GM08714 (cell line): Measurements from ENCODE around the gene HTT-AS.

ENCODE experiments used
- H3K4me3 ChIP-seq: fragments of 200-500 bp; sonication (Bioruptor generic); 2 replicates; pipeline ENCODE4 v1.5.1; 2014; ENCODE audit warnings: mild to moderate bottlenecking, low read length, inconsistent platforms
- ZNF274 ChIP-seq: IDR thresholded peaks from 2 replicates; pipeline ENCODE4 v1.6.1; 2012; ENCODE audit warnings: mild to moderate bottlenecking, low read depth, low read length

HTT-AS gene

DNA sequence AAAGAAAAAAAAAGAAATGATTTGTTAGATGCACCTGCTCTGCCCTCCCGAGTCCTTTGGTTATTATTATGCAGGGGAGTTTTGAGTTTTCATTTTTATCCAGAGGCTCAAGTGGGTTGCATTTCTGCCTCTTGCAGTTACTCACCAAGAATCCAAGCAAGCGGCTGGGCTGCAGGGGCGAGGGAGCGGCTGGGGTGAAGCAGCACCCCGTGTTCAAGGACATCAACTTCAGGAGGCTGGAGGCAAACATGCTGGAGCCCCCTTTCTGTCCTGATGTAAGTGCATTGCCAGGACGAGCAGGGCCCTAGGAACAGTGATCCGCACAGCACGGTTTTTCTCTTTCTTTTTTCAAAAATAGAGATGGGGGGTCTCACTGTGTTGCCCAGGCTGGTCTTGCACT, 39.1 kb downstream of the HTT-AS start:
- no peak for TF ChIP-seq ZNF274
- no peak overlapping the region for H3K4me3 ChIP-seq

DNA sequence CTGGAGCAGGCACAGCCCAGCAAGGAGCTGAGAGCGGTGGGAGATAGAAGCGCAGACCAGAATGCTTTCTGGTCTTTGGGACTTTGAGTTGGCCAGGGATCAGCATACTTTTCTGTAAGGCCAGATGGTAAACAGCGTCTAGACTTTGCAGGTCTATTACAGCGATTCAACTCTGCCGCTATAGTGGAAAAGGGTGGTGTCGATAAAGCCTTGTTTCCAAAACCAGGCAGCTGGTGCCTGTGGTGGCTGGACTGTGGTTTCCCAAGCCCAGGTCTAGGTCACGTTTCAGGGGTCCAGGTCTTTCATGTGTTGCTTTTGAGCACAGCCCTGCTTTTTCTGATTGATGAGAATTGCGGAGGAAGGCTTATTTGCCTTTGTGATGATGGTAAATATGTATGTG, 40.1 kb downstream of the HTT-AS start:
- TF ChIP-seq ZNF274: no peak

DNA sequence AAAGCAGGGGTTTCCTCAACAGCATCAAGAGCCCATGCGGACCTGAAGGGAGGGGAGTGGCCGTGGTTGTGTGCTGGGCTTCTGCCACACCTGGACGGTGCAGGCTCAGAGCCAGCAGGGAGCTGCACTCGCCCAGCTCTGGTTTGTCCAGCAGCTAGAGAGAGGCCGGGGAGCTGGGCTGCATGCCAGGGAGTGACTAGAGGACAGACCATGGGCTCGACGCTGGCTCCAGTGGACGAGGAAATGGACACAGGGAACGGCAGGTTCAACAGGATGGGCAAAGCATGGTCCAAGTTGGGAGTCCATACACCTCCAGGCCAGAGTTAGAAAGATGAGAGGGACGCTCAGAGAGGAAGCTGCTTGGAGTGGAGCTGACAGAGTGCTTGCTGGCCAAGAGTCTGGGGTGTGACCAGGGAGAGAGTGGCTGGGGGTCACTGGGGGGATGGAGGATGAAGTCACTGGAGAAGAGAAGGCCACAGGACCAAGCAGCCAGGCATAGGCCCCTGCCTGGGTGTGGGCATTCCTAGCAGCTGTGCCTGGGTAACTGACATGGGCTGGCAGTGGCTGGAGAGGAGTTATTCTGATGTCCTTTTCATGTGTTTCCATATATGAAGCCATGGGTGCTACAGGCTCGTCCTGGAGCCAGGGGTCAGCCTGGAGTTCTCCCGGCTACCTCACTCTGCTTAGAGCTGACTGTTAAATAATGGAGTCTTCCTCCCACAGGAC, 42.8 kb downstream of the HTT-AS start:
- no peak for TF ChIP-seq ZNF274
- no peak overlapping the region for H3K4me3 ChIP-seq

More for the DNA sequence above, 40.1 kb downstream of the HTT-AS start:
- H3K4me3 ChIP-seq: no peak overlapping the region

DNA sequence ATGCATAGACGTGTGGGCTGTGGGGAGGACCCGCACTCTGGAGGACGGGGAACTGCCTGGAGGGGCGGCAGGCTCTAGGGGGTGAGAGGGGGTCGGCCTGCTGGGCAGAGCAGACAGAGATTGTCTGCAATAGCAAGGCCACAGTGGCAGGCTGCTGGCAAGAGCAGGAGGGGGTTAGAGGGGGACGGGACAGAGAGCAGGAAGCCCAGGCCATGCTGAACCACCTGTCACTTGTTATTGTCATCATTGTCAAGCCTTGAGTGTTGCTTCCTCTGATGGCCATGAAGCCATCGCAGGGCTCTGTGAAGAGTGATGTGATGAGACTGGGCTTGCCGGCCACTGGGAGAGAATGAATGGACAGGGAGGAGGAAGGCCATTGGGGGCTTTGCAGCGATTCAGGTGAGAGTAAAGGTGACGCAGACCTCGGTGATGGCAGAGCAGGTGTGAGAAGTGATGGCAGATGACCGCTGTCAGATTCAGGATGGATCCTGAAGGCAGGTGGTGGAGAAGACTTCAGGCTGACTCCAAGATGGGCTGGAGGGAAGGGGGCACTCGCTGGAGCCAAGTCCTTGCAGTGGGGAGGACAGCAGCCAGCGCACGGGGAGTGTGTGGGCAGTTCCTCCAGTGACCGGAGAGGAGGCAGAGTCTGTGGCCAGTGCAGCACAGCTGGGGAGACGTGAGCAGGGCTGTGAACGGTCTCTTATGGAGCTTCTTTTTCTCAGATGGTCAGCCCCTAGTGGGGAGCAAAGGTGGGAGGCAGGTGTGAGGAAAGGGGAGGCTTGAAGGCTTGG, 43.6 kb downstream of the HTT-AS start:
- H3K4me3 ChIP-seq: no peak overlapping the region
- no peak for TF ChIP-seq ZNF274

DNA sequence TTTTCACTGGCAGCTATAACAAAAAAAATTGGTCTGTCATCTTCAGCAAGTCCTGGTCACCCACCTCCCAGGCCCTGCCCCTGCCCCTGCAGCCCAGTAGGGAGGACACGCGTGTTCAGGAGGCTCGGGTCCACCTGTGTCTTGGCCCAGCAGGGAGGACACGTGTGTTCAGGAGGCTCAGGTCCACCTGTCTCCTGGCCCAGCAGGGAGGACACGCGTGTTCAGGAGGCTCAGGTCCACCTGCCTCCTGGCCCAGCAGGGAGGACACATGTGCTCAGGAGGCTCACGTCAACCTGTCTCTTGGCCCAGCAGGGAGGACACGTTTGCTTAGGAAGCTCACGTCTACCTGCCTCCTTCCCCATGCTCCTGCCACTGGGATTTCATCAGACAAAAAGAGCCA, 44.9 kb downstream of the HTT-AS start:
- H3K4me3 ChIP-seq: no peak overlapping the region
- no peak for TF ChIP-seq ZNF274

DNA sequence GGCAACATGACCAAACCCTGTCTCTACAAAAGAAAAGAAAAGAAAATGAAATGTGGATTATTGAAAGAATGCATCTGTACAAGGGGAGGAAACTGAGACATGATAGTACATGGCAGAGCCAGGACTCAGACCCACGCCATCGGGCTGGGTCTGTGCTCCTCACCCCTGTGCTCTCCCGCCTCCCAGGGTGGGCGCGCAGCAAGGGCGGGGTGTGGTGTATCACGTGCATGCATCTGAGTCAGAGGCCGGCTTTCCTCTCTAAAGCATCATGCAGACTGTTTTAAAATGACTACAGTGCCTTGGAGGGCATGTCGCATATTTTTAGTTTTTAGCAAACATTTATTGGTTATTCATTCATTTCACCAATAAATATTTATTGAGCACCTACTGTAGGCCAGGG, 47.8 kb downstream of the HTT-AS start:
- H3K4me3 ChIP-seq: no peak overlapping the region
- no peak for TF ChIP-seq ZNF274

DNA sequence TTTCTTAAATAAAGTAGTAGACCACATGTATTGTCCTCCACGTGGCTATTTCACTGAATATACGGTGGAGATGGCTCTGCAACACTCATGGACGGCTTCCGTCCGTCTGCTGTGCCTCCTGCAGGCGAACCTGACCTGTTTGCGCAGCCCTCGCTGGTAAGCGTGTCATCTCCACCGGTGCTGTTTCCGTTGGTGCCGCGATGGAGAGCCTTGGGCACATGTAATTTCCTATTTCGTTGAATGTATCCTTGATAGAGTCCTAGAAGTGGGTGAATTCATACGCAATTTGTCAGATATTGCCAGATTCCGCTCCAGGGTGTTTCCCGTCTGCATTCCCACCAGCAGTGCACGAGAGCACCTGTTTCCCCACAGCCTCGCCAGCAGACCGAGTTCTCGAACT, 48.5 kb downstream of the HTT-AS start:
- TF ChIP-seq ZNF274: no peak
- no peak overlapping the region for H3K4me3 ChIP-seq

DNA sequence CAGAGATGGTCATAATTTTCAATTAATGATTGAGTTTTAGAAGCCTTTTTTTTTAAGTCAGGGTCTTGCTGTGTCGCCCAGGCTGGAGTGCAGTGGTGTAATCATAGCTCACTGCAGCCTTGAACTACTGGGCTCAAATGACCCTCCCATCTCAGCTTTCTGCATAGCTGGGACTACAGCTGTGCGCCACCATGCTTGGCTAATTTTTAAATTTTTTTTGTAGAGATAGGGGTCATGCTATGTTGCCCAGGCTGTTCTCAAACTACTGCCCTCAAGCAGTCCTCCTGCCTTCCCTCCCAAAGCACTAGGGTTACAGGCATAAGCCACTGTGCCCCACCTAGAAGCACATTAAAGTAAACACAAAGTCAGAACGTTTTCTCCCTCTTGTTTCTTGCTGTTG, 51.7 kb downstream of the HTT-AS start:
- TF ChIP-seq ZNF274: no peak
- H3K4me3 ChIP-seq: no peak overlapping the region

DNA sequence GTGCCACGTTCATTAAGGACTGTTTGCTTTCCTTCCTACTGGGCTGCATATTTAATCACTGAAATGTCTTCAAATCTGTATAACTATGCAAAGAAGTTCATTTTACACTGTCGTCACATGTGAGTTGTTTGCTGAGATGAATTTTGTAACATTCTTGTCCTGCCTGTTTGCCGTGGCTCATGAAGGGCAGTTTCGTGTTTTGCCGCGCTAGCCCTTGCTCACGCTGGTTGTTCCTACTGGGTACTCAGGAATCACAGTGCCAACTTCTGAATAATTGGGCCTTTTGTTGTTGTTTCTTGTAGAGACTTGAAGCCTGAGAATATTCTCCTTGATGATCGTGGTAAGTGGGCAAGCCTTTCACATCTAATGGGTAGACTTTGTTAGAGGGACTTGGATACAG, 52.2 kb downstream of the HTT-AS start:
- H3K4me3 ChIP-seq: no peak overlapping the region
- TF ChIP-seq ZNF274: no peak

DNA sequence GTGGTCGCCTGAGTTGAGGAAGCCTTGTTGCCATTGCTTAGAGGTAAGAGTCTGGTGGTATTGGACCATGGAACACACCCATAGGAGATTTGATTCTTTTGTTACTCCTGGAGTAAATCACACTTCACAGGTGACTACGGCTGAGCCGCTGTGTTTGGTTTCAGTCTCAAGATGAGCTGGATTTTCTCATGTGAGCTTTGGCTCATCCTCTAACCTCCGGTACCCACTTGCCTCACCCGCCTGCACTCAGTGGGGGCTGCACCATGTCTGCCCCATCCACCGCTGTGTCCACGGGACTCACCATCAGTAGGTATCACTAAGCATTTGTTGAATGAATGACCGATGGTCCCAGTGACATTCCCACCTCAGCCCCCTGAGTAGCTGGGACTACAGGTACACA, 52.7 kb downstream of the HTT-AS start:
- TF ChIP-seq ZNF274: no peak
- no peak overlapping the region for H3K4me3 ChIP-seq

DNA sequence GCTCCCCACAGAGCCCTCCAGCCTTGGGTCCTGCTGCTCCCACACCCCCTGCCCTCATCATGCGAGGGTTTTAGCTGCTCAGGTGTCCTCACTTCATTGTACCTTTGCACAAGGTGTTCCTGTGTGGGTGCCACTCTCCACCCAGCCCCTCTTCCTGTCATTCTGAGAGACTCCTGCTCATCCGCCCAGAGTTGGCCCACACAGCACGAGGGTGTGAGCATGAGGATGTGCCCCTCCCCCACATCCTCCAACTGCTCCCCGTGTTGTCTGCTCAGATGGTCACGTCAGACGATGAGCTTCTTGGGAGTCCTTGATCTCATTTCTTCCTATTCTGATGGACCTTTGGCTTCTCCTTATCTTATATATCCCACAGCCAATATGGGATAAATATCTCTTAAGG, 53.2 kb downstream of the HTT-AS start:
- no peak overlapping the region for H3K4me3 ChIP-seq
- TF ChIP-seq ZNF274: no peak

DNA sequence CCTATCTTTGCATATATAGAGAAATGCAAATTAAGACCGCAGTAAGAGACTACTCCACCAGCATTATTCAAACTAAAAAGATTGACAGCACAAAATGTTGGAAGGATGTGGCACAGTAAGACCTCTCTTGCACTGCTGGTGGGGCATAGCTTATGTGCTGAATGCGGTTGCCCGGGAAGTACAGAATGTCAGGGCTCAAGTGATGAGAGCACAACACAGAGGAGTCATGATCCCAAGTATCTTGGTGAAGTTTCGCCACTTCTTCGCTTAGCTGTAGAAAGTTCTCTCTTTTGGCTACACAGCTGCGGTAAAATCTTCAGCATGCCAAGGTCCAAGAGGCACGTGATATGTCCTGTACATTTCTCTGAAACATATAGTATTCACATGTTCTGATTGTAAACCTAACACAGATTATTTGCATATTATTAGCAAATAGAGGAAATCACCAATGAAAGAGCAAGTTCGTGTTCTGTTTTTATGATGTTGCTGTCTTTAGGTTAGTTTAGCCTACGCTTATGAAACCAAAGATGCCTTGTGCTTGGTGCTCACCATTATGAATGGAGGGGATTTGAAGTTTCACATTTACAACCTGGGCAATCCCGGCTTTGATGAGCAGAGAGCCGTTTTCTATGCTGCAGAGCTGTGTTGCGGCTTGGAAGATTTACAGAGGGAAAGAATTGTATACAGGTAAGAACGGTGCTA, 55.0 kb downstream of the HTT-AS start:
- TF ChIP-seq ZNF274: no peak
- H3K4me3 ChIP-seq: no peak overlapping the region

DNA sequence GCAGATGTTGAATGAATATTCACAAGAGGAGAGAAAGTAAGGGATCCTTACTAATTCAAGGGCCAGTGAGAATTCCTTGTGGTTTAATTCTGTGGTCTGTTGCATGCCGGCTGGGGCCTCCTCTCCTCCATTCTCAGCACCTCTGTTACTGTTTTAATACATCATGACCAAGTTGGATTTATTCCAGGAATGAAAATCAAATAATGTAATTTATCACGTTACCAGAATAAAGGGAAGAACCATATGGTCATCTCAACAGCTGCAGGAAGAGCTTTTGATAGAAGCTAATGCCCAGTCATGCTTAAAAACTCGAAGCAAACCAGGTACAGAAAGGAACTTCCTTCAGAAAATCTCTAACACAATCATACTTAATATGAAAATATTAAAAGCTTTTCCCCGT, 56.8 kb downstream of the HTT-AS start:
- no peak for TF ChIP-seq ZNF274
- H3K4me3 ChIP-seq: no peak overlapping the region

DNA sequence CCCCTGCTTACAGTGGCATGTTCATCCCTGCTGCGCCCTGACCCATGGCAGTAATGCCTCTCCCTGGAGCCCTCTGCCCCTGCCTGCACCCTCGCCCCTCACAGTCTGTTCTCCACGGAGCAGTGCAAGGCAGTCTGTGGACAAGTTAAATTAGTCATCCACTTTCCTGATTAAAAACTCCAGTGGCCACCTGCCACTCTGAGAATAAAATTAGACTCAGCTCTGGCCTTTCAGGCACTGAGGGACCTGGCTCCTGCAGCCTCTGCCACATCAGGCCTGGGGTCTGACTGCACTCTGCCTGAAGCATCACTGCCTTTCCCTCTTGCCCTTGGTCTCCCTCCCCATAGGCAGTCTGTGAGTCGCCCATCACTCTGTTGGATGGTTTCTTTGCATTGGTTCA, 57.4 kb downstream of the HTT-AS start:
- H3K4me3 ChIP-seq: no peak overlapping the region
- no peak for TF ChIP-seq ZNF274

DNA sequence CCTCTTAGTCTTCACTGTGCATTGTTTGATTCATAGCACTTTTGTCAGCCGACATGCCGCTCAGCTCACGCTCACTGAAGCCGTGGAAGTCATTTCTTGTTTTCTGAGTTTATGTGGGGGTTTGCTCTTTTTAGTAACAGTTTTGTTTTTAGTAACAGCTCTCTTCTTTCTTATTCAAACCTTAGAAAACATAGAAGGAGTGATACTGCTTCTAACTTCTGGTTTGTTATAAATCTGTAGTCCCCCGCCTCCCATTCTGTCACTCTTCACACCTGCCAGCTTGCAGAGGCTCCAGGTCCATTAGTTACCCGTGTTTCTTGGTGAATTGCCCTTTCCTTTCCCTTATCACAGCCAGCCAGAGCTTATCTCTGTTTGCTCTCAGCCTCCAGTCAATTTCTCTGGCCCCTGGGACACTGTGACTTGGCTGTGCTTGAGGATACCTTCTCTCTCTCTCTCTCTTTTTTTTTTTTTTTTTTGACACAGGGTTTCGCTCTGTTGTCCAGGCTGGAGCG, 60.4 kb downstream of the HTT-AS start:
- no peak for TF ChIP-seq ZNF274
- H3K4me3 ChIP-seq: no peak overlapping the region
